H7 (cell line): Measurements from ENCODE around the gene CPD. TPM values are rescaled to one million over a fixed set of nuclear protein-coding genes. Genes with fewer than 3 reads are reported as not detected.
"Not testable (repeated sequence)": the region's sequence is repeated elsewhere in the genome, so short reads cannot be mapped to it uniquely, and the experiment has no call there.

Experiments
- DNase-seq: peaks from one replicate; pipeline ENCODE4 v3.0.0; 2012
- H3K27me3 ChIP-seq: 2 replicates; pipeline ENCODE4 v1.6.0; 2011; ENCODE audit warnings: mild to moderate bottlenecking, low read length; ENCODE audit not compliant: control insufficient read depth, insufficient read depth
- H3K36me3 ChIP-seq: replicated peaks from 2 replicates; pipeline ENCODE4 v1.5.1; 2011; ENCODE audit warnings: low read length; ENCODE audit not compliant: control insufficient read depth, insufficient read depth
- H3K4me3 ChIP-seq: 2 replicates; pipeline ENCODE4 v1.5.1; 2011; ENCODE audit warnings: low read depth, mild to moderate bottlenecking, control low read depth, low read length, moderate library complexity; ENCODE audit not compliant: insufficient read depth
- total RNA-seq: library from RNA; depleted of rRNA; stranded (reverse); fragments of >200 nt; shearing (Covaris generic); gene quantifications from 2 replicates; pipeline ENCODE4 v1.2.3, GENCODE V29; 2014

The CPD gene
- total RNA-seq, 1 experiment from 2014 or later = 25.9 TPM

DNA sequence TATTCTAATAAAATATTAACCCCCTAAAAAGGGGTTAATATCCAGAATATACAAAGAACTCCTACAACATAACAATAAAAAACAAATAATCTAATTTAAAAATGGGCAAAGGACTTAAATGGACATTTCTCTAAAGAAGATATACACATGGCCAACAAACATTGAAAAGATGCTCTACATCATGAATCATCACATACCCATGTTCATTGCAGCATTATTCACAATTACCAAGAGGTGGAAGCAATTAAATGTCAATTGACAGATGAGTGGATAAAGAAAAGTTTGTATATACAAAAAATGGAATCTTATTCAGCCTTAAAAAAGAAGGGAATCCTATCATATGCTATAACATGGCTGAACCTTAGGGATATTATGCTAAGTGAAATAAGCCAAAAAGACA lies 36.8 kb downstream of the CPD start:
- Histone ChIP-seq H3K27me3 (no peaks in the 10 kb centered on the region), H3K4me3 (no peak overlapping the region), H3K36me3 (no peaks in the 10 kb centered on the region)
- DNase-seq = no peak

DNA sequence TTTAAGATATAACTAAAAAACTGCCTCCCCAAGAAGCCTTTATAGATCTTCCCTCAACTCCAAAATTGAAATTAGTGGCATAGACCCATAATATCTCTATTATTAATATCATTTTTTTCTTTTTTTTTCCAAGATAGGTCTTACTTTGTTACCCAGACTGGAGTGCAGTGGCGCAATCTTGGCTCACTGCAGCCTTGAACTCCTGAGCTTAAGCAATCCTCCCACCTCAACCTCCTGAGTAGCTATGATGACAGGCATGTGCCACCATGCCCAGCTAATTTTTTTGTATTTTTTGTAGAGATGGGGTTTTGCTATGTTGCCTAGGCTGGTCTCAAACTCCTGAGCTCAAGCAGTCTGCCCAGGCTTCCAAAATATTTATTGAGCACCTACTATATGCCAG lies 39.3 kb downstream of the CPD start:
- DNase-seq = not testable (repeated sequence)

DNA sequence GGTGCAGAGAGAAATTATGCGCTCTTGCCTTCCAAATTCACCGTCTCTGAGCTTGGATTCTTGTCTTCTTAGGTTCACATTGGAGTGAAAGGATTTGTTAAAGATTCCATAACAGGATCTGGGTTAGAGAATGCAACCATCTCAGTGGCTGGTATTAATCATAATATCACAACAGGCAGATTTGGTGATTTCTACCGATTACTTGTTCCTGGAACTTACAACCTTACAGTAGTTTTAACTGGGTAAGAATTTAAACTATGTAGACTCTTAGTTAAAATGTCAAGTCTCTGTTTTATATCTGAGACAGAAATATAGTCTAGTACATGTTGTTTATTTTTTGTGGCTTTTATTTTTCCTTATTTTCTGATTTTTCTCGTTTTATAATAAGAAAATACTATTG lies 42.9 kb downstream of the CPD start:
- DNase-seq = no peak
- H3K36me3 ChIP-seq = no peaks in the 10 kb centered on the region; the same call in 1 of the 2 replicates
- no peak overlapping the region for H3K4me3 ChIP-seq
- H3K27me3 ChIP-seq = no peaks in the 10 kb centered on the region

More for the DNA sequence above, 39.3 kb downstream of the CPD start:
- not testable (repeated sequence) for H3K36me3 ChIP-seq, H3K27me3 ChIP-seq, H3K4me3 ChIP-seq

DNA sequence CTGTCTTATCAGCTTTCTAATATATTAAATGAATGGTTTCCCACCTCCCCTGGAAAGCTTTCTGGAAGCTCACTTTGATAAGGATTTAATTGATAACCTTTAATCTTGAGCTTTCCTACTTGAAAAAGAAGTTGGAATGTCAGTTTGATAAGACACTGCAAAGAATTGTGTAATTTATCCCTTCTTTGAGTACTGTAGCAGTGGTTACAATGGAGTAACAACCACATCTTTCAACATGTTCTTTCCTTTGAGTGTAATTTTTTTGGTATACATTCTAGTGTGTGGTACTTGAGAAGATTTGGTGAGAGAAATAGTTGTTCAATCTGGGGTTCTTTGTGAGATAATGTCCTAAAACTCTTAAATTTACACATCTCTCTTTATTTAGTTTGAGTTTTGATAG lies 43.4 kb downstream of the CPD start:
- no peak for DNase-seq

DNA sequence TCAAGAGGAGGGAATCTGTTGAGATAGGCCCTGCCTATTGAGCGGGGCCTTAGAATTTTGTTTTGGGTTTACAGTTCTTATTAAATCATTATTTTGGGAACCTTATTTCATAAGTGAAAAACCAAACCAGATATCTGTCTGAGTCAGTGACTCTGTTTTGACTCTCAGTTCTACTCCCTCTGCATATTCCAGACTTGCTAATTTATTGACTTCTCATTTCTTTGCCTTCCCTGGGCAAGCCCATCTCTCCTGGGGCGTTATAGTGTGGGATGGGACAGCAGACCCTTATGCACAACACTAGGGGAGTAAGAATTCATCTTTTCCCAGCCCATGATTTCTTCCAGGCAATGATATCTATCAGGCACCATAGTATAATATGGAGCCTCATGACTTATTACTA lies 45.7 kb downstream of the CPD start:
- Histone ChIP-seq H3K4me3 (no peak overlapping the region), H3K27me3 (no peaks in the 10 kb centered on the region), H3K36me3 (no peaks in the 10 kb centered on the region; the same call in 1 of the 2 replicates)
- no peak for DNase-seq

More for the DNA sequence above, 43.4 kb downstream of the CPD start:
- Histone ChIP-seq H3K27me3 (no peaks in the 10 kb centered on the region), H3K36me3 (no peaks in the 10 kb centered on the region; the same call in 1 of the 2 replicates), H3K4me3 (no peak overlapping the region)

DNA sequence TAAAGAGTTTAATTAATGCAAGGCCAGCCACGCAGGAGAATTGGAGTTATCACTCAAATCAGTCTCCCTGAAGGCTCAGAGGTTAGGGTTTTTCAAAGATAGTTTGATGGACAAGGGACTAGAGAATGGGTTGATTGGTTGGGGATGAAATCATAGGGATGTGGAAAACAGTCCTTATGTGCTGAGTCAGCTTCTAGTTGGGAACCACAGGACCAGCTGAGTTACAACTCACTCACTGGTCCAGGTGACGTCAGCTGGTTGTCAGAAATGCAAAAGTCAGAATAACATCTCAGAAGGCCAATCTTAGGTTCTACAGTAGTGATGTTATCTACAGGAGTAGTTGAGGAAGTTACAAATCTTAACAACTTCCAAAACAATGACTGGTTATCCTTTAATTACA lies 47.6 kb downstream of the CPD start:
- Histone ChIP-seq H3K27me3 (no peaks in the 10 kb centered on the region), H3K36me3 (no peaks in the 10 kb centered on the region; the same call in 1 of the 2 replicates), H3K4me3 (no peak overlapping the region)
- no peak for DNase-seq

DNA sequence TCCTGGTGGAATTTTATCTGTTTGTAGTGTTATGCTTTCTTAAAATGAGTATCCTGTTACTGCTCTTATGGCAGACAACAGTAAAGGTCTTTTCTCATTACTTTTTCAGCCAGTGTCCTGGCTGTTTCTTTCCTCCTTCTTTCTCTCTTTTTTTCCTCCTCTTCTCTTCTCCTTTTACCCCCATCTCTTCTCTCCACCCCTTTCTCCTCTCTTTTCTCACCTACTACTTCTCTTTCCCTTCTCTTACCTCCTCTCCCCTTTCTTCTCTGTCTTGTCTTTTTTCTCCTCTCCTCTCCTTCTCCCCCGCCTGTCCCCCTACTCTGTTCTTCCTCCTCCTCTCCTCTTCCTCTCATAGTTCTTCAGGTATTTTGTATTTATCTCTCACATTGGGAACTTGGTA lies 48.9 kb downstream of the CPD start:
- Histone ChIP-seq H3K27me3 (no peaks in the 10 kb centered on the region), H3K4me3 (no peak overlapping the region), H3K36me3 (no peaks in the 10 kb centered on the region; the same call in none of the 2 replicates)
- DNase-seq = no peak

DNA sequence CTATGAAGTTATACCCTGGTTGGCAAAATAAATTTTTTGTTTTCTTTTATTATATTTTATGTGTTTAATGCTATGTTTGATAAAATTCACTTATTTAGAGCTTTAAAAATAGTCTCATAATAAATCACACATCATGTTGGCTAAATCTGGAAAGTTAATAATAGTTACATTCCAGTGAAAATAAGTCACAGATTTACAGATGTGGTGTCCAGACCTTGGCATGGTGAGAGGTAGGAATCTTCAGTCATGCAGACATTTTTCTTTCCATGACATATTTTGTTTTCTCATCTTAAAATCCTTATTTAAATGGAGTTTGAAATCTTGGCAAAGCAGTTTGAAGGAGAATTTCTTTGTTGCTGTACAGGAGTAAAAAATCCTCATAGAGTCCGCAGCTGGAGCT lies 50.4 kb downstream of the CPD start:
- DNase-seq = no peak
- no peaks in the 10 kb centered on the region for H3K27me3 ChIP-seq
- no peaks in the 10 kb centered on the region; the same call in 1 of the 2 replicates for H3K36me3 ChIP-seq
- H3K4me3 ChIP-seq = no peak overlapping the region

DNA sequence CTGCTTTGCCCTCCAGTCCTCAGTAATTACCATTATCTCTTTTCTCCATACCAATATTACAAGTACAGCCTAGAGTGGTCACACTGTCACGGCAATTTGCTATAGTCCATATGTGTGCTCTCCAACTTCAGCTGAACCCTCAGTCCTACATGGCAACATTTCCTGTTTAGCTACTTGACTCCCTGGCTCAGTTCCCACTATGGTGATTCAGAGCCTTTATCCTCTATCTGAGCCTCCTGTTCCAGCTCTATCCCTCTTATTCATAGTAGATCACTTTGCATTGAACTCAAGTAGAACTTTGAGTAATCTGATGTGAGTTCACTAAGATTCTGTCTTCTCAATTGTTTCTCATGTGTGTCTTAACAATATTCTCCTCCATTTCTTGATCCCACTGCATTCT lies 54.8 kb downstream of the CPD start:
- no peaks in the 10 kb centered on the region for H3K27me3 ChIP-seq
- H3K36me3 ChIP-seq = no peaks in the 10 kb centered on the region; the same call in none of the 2 replicates
- H3K4me3 ChIP-seq = no peak overlapping the region
- no peak for DNase-seq

DNA sequence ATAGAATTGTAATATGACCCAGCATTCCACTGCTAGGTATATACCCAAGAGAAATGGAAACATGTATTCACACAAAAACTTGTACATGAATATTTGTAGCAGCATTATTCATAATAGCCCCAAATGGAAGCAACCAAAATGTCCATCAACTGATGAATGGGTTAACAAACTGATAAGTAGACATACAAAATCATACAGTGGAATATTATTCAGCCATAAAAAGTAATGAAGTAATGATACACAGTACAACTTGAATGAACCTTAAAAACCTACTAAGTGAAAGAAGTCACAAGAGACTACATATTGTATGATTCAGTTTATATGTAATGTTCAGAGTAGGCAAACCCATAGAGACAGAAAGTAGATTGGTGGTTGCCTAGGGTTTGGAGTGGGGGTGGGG lies 58.0 kb downstream of the CPD start:
- DNase-seq = no peak
- Histone ChIP-seq H3K27me3 (no peaks in the 10 kb centered on the region), H3K4me3 (no peak overlapping the region)

DNA sequence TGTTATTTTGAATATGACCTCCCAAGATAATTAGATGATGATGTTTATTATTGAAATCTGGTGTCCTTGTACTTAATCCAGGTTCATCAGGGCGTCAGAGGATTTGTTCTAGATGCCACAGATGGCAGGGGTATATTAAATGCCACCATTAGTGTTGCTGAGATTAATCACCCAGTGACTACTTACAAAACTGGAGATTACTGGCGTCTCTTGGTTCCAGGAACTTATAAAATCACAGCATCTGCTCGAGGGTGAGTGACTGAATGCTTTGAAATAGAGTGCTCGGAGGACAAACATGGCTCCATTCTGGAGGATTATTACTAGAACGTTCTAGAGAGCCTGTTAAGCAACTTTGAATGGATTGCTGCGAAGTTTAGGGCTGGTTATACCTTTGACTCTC lies 65.0 kb downstream of the CPD start:
- DNase-seq = no peak

More for the DNA sequence above, 58.0 kb downstream of the CPD start:
- H3K36me3 ChIP-seq = no peaks in the 10 kb centered on the region; the same call in none of the 2 replicates

DNA sequence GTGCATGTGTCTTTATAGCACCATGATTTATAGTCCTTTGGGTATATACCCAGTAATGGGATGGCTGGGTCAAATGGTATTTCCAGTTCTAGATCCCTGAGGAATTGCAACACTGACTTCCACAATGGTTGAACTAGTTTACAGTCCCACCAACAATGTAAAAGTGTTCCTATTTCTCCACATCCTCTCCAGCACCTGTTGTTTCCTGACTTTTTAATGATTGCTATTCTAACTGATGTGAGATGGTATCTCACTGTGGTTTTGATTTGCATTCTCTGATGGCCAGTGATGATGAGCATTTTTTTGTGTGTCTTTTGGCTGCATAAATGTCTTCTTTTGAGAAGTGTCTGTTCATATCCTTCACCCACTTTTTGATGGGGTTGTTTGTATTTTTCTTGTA lies 67.9 kb downstream of the CPD start:
- H3K27me3 ChIP-seq, H3K4me3 ChIP-seq, DNase-seq, H3K36me3 ChIP-seq: not testable (repeated sequence)

More for the DNA sequence above, 65.0 kb downstream of the CPD start:
- no peaks in the 10 kb centered on the region for H3K36me3 ChIP-seq
- no peaks in the 10 kb centered on the region for H3K27me3 ChIP-seq
- no peak overlapping the region for H3K4me3 ChIP-seq

DNA sequence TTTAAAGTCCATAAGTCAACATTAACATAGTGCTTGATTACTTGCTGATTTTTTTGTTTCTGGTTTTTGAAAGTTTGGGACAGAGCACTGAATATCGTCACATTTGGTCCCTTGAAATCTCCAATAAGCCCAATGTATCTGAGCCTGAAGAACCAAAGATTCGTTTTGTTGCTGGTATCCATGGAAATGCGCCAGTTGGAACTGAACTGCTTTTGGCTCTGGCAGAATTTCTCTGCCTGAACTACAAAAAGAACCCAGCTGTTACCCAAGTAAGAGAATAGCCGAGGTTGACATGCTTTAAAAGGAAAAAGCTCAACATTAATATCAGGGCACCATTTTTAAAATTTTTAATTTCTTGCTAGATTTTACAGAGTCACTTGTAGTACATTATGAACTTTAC lies 70.8 kb downstream of the CPD start:
- Histone ChIP-seq H3K4me3 (no peak overlapping the region), H3K27me3 (no peaks in the 10 kb centered on the region), H3K36me3 (no peaks in the 10 kb centered on the region)
- no peak for DNase-seq

DNA sequence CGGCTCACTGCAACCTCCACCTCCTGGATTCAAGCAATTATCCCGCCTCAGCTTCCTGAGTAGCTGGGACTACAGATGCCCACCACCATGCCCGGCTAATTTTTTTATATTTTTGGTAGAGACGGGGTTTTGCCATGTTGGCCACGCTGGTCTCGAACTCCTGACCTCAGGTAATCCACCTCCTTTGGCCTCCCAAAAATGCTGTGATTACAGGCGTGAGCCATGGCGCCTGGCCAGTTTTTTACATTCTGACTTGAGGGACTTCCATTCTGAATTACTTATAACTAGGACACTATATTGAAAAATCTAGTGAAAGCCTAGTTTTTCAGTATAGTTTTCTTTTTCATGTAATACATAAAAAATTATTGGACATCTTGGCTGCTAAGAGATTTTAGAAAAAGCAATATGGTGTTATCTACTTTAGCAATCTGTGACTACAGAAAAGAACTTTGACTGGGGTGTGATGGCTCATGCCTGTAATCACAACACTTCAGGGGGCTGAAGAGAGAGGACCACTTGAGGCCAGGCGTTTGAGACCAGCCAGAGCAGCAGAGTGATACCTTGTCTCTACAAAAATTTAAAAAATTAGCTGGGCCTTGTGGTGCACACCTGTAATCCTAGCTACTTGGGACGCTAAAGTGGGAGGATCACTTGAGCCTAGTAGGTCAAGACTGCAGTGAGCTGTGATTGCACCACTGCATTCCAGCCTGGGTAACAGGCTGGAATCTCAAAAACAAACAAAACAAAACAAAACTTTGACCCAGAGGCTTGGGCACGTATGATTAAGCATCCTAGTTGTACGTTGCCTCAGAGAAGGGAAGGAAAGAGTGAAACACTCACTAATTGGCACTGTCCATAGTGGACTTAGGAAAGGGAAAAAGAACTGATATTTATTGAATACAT lies 71.6 kb downstream of the CPD start:
- no peaks in the 10 kb centered on the region for H3K36me3 ChIP-seq
- no peak for DNase-seq
- H3K4me3 ChIP-seq = no peak overlapping the region
- H3K27me3 ChIP-seq = no peaks in the 10 kb centered on the region

DNA sequence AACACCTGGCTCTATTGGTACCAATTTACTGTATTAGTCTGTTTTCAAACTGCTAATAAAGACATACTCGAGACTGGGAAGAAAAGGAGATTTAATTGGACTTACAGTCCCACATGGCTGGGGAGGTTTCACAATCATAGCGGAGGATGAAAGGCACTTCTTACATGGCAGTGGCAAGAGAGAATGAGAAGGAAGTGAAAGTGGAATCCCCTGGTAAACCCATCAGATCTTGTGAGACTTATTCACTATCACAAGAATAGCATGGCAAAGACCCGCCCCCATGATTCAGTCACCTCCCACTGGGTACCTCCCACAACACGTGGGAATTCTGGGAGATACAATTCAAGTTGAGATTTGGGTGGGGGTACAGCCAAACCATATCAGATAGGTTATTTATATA lies 75.9 kb downstream of the CPD start:
- Histone ChIP-seq H3K4me3 (no peak overlapping the region), H3K27me3 (no peaks in the 10 kb centered on the region), H3K36me3 (no peaks in the 10 kb centered on the region)
- DNase-seq = no peak
